GM19099 (cell line): Measurements from ENCODE around the gene DUSP5.

Experiments
- POLR2A ChIP-seq: IDR thresholded peaks from 3 replicates; pipeline ENCODE4 v1.6.1; 2011; ENCODE audit warnings: low read depth; ENCODE audit not compliant: insufficient read length; ENCODE audit errors: extremely low read depth

The DUSP5 gene

GRCh38 chr10:110535958-110536891, 38.5 kb downstream of the DUSP5 start:
- no peak for TF ChIP-seq POLR2A

- TF ChIP-seq POLR2A: no peak
These were observed 41.4 kb downstream of the DUSP5 start for GRCh38 chr10:110539091-110539490.

- no peak for TF ChIP-seq POLR2A
These were observed 42.3 kb downstream of the DUSP5 start for GRCh38 chr10:110540031-110540430.

- no peak for TF ChIP-seq POLR2A
These were observed 47.3 kb downstream of the DUSP5 start for GRCh38 chr10:110544958-110545537.

- no peak for TF ChIP-seq POLR2A
These were observed 48.4 kb downstream of the DUSP5 start for GRCh38 chr10:110546077-110546476.

GRCh38 chr10:110546499-110547110, 48.9 kb downstream of the DUSP5 start:
- TF ChIP-seq POLR2A: no peak

GRCh38 chr10:110547139-110547761, 49.5 kb downstream of the DUSP5 start:
- TF ChIP-seq POLR2A: no peak

GRCh38 chr10:110548002-110548401, 50.3 kb downstream of the DUSP5 start:
- TF ChIP-seq POLR2A: no peak

- no peak for TF ChIP-seq POLR2A
These were observed 51.5 kb downstream of the DUSP5 start for GRCh38 chr10:110549211-110549610.

- TF ChIP-seq POLR2A: no peak
These were observed 56.2 kb downstream of the DUSP5 start for GRCh38 chr10:110553905-110554304.

GRCh38 chr10:110556296-110556695, 58.6 kb downstream of the DUSP5 start:
- no peak for TF ChIP-seq POLR2A

- no peak for TF ChIP-seq POLR2A
These were observed 59.4 kb downstream of the DUSP5 start for GRCh38 chr10:110556969-110557601.

GRCh38 chr10:110558041-110558440, 60.3 kb downstream of the DUSP5 start:
- TF ChIP-seq POLR2A: no peak

GRCh38 chr10:110560012-110560411, 62.3 kb downstream of the DUSP5 start:
- TF ChIP-seq POLR2A: no peak
